Measurements from ENCODE around the gene MUSTN1. TPM values are rescaled to one million over a fixed set of nuclear protein-coding genes. Genes with fewer than 3 reads are reported as not detected.
A peak's percentile ranks its signal among the peaks of the same experiment; 100 is the strongest.

The MUSTN1 gene
- total RNA-seq, 2 experiments from 2014 or later, result 0.28 to 1.7 TPM

- no TSS peak for BruUV-seq (replicated peaks)
- no peaks in the 10 kb centered on the region for H4K20me1 ChIP-seq (ENCODE audit: insufficient read depth, low read length)
- H3K27ac ChIP-seq (ENCODE audit: low read depth, low read length, poor library complexity, severe bottlenecking), result no peak overlapping the region
- H3K9me3 ChIP-seq (ENCODE audit: low read length), result no peaks in the 10 kb centered on the region
- H3K79me2 ChIP-seq (ENCODE audit: insufficient read depth, low read depth, low read length), result no peaks in the 10 kb centered on the region
- H3K4me3 ChIP-seq (ENCODE audit: low read depth, low read length, poor library complexity, severe bottlenecking), result no peak overlapping the region
- peaks cover 9% of the 10 kb centered on the region; the same call in 1 of the 2 replicates for H3K36me3 ChIP-seq (ENCODE audit: insufficient read depth, low read length)
- H2AFZ ChIP-seq (ENCODE audit: low read length), result no peak overlapping the region
- H3K4me2 ChIP-seq (ENCODE audit: low read length), result no peak overlapping the region
- ChIA-PET POLR2A (no interaction called here), CTCF (ENCODE audit: unreplicated experiment) (no interaction called here)
- no peaks in the 10 kb centered on the region for H3K9me2 ChIP-seq (ENCODE audit: insufficient read depth, low read length)
- intact Hi-C loops (cut with micrococcal nuclease; ENCODE audit: unreplicated experiment), result no loop called here
- no peak for DNase-seq (ENCODE audit: low spot score)
- no peak for TF ChIP-seq CTCF (conservative IDR thresholded peaks at IDR 0.05; ENCODE audit: low read length)
- TF ChIP-seq EZH2phosphoT487 (IDR thresholded peaks at IDR 0.05; ENCODE audit: borderline replicate concordance, low read depth, low read length), result no peak
- no peaks in the 10 kb centered on the region for H3K4me1 ChIP-seq (ENCODE audit: insufficient read depth, low read length, poor library complexity, severe bottlenecking)
Measured at GRCh38 chr3:52847241-52847640, 12.4 kb upstream of the MUSTN1 start.

- no peaks in the 10 kb centered on the region for H3K9me2 ChIP-seq (ENCODE audit: insufficient read depth, low read length)
- no TSS peak for BruUV-seq (replicated peaks)
- no peaks in the 10 kb centered on the region for H3K79me2 ChIP-seq (ENCODE audit: insufficient read depth, low read depth, low read length)
- CTCF ChIA-PET (ENCODE audit: unreplicated experiment), result no interaction called here
- POLR2A ChIA-PET, result no interaction called here
- no peak overlapping the region for H3K4me3 ChIP-seq (ENCODE audit: low read depth, low read length, poor library complexity, severe bottlenecking)
- no peaks in the 10 kb centered on the region for H3K4me1 ChIP-seq (ENCODE audit: insufficient read depth, low read length, poor library complexity, severe bottlenecking)
- no peaks in the 10 kb centered on the region for H3K9me3 ChIP-seq (ENCODE audit: low read length)
- DNase-seq (ENCODE audit: low spot score), result no peak
- intact Hi-C loops (cut with micrococcal nuclease; ENCODE audit: unreplicated experiment), result no loop called here
- H2AFZ ChIP-seq (ENCODE audit: low read length), result no peak overlapping the region
- no peaks in the 10 kb centered on the region for H4K20me1 ChIP-seq (ENCODE audit: insufficient read depth, low read length)
- no peak overlapping the region for H3K27ac ChIP-seq (ENCODE audit: low read depth, low read length, poor library complexity, severe bottlenecking)
- H3K36me3 ChIP-seq (ENCODE audit: insufficient read depth, low read length), result peaks cover 4% of the 10 kb centered on the region; the same call in 1 of the 2 replicates
- H3K4me2 ChIP-seq (ENCODE audit: low read length), result no peak overlapping the region
- TF ChIP-seq CTCF (conservative IDR thresholded peaks at IDR 0.05; ENCODE audit: low read length), result no peak
- no peak for TF ChIP-seq EZH2phosphoT487 (IDR thresholded peaks at IDR 0.05; ENCODE audit: borderline replicate concordance, low read depth, low read length)
Measured at GRCh38 chr3:52846432-52846965, 11.7 kb upstream of the MUSTN1 start.

GRCh38 chr3:52845691-52846431, 11.0 kb upstream of the MUSTN1 start:
- Histone ChIP-seq H4K20me1 (ENCODE audit: insufficient read depth, low read length) (no peaks in the 10 kb centered on the region), H3K4me2 (ENCODE audit: low read length) (no peak overlapping the region), H3K36me3 (ENCODE audit: insufficient read depth, low read length) (no peaks in the 10 kb centered on the region), H3K79me2 (ENCODE audit: insufficient read depth, low read depth, low read length) (no peaks in the 10 kb centered on the region), H3K4me3 (ENCODE audit: low read depth, low read length, poor library complexity, severe bottlenecking) (no peak overlapping the region), H3K4me1 (ENCODE audit: insufficient read depth, low read length, poor library complexity, severe bottlenecking) (no peaks in the 10 kb centered on the region), H3K27ac (ENCODE audit: low read depth, low read length, poor library complexity, severe bottlenecking) (no peak overlapping the region), H2AFZ (ENCODE audit: low read length) (no peak overlapping the region), H3K9me3 (ENCODE audit: low read length) (no peaks in the 10 kb centered on the region), H3K9me2 (ENCODE audit: insufficient read depth, low read length) (no peaks in the 10 kb centered on the region)
- no TSS peak for BruUV-seq (replicated peaks)
- no peak for TF ChIP-seq EZH2phosphoT487 (IDR thresholded peaks at IDR 0.05; ENCODE audit: borderline replicate concordance, low read depth, low read length)
- TF ChIP-seq CTCF (conservative IDR thresholded peaks at IDR 0.05; ENCODE audit: low read length), result peak; percentile 74
- POLR2A ChIA-PET, result no interaction called here
- peak; percentile 22 for DNase-seq (ENCODE audit: low spot score)
- CTCF ChIA-PET (ENCODE audit: unreplicated experiment), result no interaction called here
- intact Hi-C loops (cut with micrococcal nuclease; ENCODE audit: unreplicated experiment), result loop anchor here (1.0 kb wide), 1 partner anchor 226 kb away; no protein-coding TSS in a partner anchor

Data from OCI-LY7 (cell line).